Stimulated activated CD8-positive, alpha-beta memory T cell treated with anti-CD3 and anti-CD28 coated beads, Interleukin-7, amount 100 ng/mL, for 24 hours (primary cell): ENCODE measurements around the gene TBX2.
"Not testable (repeated sequence)": the region's sequence is repeated elsewhere in the genome, so short reads cannot be mapped to it uniquely, and the experiment has no call there.

Source experiments
- DNase-seq: peaks from one replicate; pipeline ENCODE4 v3.0.0-alpha.2; 2020; ENCODE audit warnings: low read depth

TBX2 gene

DNA sequence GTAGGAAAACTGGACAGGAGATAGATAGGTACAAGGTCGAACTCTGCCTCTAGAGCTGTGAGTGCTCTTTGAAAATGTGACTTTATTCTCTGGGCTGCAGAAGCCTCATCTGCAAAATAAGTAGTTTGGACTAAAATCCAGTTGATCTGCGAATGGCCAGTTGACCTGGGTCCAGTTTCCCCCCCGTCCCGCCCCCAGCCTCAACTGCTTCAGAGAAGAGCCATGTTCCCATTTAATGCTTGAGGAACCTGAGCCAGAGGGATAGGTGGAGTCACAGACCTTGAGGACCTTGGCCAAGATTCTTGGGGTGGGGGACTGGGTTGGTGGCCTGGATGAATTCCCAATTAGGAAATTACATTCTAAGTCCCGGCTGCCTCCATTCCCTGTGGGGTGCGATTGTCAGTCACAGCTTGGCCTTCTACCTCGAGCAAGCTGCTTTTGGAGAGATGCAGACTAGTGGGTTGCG is 14.1 kb downstream of the TBX2 start:
- no peak for DNase-seq

- DNase-seq, result no peak
These were observed 14.7 kb downstream of the TBX2 start for GRCh38 chr17:61414141-61414935.

DNA sequence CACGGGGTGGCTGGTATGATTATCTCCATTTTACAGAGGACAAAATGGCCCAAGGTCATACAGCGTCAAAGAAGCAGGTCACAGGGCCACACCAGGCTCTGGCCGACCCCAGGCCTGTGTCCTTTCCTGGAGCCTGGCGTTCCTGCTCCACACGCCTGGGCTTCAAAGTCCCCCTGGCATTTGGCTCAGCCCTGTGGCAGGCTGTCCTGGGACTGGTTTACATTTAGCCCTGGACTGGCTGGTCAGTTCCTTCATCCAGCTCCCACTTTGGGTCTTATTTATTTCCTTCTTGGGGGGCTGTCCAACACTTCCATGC is 15.3 kb downstream of the TBX2 start:
- DNase-seq, result no peak

- no peak for DNase-seq
These were observed 15.9 kb downstream of the TBX2 start for GRCh38 chr17:61415374-61416210.

GRCh38 chr17:61416211-61416539 is 16.5 kb downstream of the TBX2 start:
- DNase-seq, result no peak

DNA sequence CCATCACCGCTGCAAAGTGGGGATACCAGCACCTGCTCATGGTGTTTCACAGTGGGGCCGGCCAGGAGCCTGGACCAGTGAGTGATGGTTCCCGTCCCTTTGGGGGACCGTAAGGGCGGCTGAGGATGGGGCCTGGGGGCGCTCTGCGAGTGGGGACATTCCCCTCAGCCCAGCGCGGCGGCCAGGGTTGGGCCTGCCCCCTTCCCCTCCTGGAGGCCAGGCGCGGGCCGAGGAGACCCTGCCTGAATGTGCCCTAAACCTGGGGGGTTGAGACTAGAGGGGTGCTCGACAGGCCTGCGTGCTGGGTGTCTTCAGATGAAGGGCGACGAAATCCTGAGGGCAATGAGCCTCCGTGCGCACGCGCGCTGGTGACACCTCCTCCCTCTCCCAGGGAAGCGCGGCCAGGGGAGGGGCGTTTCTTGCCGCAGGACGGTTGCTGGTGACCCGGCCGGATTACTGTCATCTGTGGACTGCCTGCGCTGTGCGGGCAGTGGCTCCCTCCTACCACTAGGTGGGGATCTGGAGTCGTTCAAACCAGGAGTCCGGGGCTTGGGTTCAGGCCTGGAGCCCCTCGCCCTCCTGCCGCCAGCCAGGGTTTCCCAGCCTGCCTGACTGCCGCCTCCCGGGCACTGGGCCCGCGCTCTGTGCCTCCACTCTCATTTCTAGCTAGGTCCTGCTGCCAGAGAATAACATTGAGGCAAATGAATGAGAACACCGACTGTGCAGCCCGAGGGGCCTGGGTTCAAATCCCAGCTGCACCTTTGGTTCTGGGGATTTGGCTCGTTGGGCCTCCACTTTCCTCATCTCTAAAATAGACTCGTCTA is 17.1 kb downstream of the TBX2 start:
- DNase-seq, result peak; percentile 35

DNA sequence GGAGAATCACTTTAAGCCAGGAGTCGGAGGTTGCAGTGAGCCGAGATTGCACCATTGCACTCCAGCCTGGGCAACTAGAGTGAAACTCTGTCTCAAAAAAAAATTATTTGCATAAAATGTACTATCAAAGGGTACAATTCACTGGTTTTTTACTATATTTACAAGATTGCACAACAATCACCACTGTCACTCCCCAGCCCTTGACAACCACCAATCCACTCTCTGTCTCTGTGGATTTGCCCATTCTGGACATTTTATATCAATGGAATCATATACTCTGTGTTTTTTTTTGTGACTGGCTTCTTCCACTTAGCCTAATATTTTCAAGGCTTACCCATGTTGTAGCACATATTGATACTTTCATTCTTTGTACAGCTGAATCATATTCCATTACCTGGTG is 18.8 kb downstream of the TBX2 start:
- no peak for DNase-seq

GRCh38 chr17:61419496-61420046 is 19.9 kb downstream of the TBX2 start:
- DNase-seq, result no peak

DNA sequence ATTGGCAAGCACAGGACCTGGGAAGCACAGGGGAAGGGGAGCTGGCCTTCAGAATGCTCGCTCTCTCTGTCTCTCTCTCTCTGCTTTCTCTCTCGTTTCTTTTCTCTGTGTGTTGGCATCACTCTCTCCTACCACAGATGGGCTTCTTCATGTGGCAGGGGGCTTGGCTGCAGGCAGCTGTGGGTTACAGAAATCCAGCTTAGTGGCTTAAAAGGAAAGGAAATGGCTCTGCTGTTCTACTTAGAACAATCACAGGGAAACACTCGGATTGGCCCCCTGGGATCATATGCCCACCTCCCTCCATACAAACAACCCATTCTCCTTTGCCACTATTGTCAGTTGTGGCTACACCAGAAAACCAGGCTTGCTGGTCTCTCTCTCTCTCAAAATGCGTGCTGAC is 20.4 kb downstream of the TBX2 start:
- DNase-seq, result no peak

DNA sequence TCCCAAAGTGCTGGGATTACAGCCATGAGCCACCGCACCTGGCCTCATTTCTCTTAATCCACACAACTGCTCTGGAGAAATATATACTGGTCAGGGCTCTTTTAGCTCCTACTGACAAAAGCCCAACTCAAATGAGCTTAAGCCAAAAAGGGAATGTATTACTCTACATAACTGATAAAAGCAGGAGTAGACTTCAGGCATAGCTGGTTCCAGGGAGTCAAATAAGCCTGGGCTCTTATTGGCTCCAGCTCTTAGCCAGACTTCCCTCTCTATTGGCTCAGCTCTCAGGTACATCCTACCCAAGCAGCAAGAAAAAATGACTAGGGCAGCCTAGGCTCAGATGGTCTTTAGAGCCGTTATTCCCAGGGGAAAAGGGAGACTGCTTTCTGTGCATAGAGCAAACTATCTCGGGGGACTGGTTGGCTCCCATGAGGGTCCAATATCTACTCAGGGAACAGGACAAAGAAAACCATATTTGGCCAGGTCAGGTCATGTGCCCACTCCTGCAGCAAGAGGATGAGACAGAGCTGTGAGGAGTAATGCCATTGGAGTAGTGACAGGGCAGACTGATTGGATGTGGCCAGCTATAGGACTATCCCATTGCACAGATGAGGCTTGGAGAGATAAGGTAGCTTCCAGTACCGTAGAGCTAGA is 21.2 kb downstream of the TBX2 start:
- DNase-seq, result no peak

DNA sequence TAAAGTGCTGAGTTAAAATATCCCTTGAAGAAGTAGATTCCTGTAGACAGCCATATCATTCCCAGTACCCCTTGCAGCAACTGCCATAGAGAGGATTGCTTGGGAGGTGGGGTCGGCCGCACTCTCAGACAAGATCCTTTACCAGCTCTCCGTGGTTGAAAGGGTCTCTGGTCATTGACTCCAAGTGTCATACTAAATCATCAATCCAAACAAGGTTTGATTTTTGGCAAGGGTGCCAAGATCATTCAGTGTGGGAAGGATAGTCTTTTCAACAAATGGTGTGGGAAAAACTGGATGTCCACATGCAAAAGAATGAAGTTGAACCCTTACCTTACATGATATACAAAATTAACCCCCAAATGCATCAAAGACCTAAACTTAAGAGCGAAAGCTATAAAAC is 21.8 kb downstream of the TBX2 start:
- DNase-seq, result no peak

DNA sequence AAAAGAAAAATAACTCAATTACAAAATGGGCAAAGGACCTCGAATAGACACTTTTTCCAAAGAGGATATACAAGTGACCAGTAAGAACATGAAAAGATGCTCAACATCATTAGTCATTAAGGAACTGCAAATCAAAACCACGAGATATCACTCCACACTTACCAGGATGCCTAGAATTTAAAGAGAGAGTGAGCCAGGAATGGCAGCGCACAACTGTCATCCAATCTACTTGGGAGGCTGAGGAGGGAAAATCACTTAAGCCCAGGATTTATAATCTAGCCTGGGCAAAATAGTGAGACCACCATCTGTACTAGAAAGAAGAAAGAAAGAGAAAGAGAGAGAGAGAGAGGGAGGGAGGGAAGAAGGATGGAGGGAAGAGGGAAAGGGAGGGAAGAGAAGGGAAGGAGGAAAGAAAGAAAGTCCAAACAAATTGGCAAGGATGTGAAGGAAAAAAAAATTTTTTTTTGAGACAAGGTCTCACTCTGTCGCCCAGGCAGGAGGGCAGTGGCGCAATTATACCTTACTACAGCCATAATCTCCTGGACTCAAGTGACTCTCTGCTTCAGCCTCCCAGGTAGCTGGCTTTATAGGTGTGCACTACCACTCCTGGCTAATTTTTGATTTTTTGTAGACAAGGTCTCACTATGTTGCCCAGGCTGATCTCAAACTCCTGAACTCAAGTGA is 22.6 kb downstream of the TBX2 start:
- no peak for DNase-seq

GRCh38 chr17:61422869-61423268 is 23.2 kb downstream of the TBX2 start:
- DNase-seq, result no peak

DNA sequence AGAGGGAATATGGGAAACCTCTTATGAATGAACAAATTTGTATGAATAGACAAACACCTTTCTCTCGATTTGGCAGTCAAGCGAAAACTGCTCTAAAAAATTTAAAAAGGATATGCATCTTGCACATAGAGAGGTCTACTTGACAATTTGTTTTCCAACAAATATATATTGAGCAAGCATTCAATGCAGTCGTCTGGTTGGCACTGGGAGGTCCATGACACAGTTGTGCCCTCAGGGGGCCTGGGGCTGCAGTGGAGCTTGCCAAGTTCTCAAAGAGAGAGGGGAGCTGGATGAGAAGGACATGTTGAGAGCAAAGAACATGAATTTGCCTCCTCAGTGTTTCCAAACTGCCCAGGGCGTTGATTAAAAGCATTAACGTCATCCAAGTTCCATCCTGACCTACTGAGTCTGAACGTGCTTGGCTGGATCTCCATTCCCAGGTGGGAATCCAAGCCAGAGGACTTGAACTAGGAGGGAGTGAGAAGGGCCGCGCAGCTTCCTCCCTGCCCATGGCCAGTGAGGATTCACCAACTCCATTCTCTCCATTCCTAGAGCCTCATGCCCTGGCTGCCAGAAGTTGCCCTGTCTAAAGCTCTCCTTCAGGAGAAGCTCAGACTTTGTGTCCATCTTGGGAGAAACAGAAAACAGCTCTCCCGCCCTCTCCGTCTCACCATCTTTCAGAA is 24.5 kb downstream of the TBX2 start:
- no peak for DNase-seq

- DNase-seq, result no peak
These were observed 26.2 kb downstream of the TBX2 start for GRCh38 chr17:61425682-61426481.

GRCh38 chr17:61426482-61427304 is 27.1 kb downstream of the TBX2 start:
- DNase-seq, result no peak

DNA sequence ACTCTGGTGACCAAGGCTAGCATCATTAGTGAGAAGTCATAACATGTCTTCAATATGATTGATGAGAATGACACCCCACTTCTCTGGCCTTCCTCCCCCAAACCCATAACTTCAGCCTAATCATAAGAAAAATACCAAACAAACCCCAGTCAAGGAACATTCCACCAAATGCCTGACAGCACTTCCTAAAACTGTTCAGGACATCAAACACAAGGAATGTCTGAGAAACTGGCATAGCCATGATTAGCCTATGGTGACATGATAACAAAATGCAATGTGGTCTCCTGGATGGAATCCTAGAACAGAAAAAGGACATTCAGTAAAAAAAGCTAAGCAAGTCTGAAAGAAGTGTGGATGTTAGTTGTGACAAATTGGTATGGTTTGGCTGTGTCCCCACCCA is 27.9 kb downstream of the TBX2 start:
- DNase-seq, result no peak

- DNase-seq, result no peak
These were observed 29.6 kb downstream of the TBX2 start for GRCh38 chr17:61429274-61429673.

- not testable (repeated sequence) for DNase-seq
These were observed 30.2 kb downstream of the TBX2 start for GRCh38 chr17:61429831-61430230.
